ENCODE data around the gene FRMD5.

The FRMD5 gene

GRCh38 chr15:44084171-44084570, 110.9 kb downstream of the FRMD5 start:
- Histone ChIP-seq H3K4ac (ENCODE audit: low read depth in 1 of 2, low read length in 2 of 2) (no peak overlapping the region), H4K8ac (ENCODE audit: low read length) (no peak overlapping the region), H2BK120ac (ENCODE audit: low read depth, low read length) (no peak overlapping the region), H2BK15ac (ENCODE audit: low read depth, poor library complexity, severe bottlenecking) (no peak overlapping the region), H2AFZ (ENCODE audit: low read depth, low read length) (no peak overlapping the region), H2AK5ac (ENCODE audit: low read length, severe bottlenecking) (no peak overlapping the region), H3K18ac (ENCODE audit: low read depth in 1 of 2, low read length in 2 of 2) (no peak overlapping the region), H3K9me3 (ENCODE audit: control insufficient read depth, low read length) (no peaks in the 10 kb centered on the region), H3K23ac (ENCODE audit: low read length in 2 of 2) (no peak overlapping the region), H3K9ac (ENCODE audit: low read length) (no peak overlapping the region), H4K91ac (ENCODE audit: low read length) (no peak overlapping the region), H3K4me3 (ENCODE audit: insufficient read depth in 1 of 2, low read depth in 1 of 2, low read length in 2 of 2) (no peak overlapping the region), H2BK12ac (ENCODE audit: low read length in 2 of 2) (no peak overlapping the region), H3K4me2 (ENCODE audit: low read length, poor library complexity, severe bottlenecking) (no peak overlapping the region), H2BK5ac (ENCODE audit: low read depth, low read length, poor library complexity, severe bottlenecking) (no peak overlapping the region), H3K27ac (ENCODE audit: low read length, poor library complexity, severe bottlenecking) (no peak overlapping the region), H3K79me1 (replicated peaks; ENCODE audit: low read length, poor library complexity, severe bottlenecking) (peaks cover 6% of the 10 kb centered on the region), H3K14ac (ENCODE audit: low read length in 2 of 2) (no peak overlapping the region), H3K4me1 (ENCODE audit: control insufficient read depth, insufficient read depth, low read depth, low read length) (peaks cover 2% of the 10 kb centered on the region), H3K27me3 (ENCODE audit: control insufficient read depth in 1 of 2, insufficient read depth in 1 of 2, low read length in 2 of 2) (no peaks in the 10 kb centered on the region), H3K36me3 (ENCODE audit: control insufficient read depth in 1 of 2, insufficient read depth in 2 of 2, low read depth in 1 of 2, low read length in 2 of 2) (no peaks in the 10 kb centered on the region)
- WGBS = no CpG with 5 or more reads among the region's 2 CpGs
- DNase-seq = no peak

- peaks cover 3% of the 10 kb centered on the region for H3K9me3 ChIP-seq (ENCODE audit: control insufficient read depth, low read length)
- no peak overlapping the region for H3K4ac ChIP-seq (ENCODE audit: low read depth in 1 of 2, low read length in 2 of 2)
- H3K79me1 ChIP-seq (replicated peaks; ENCODE audit: low read length, poor library complexity, severe bottlenecking) = peaks cover 6% of the 10 kb centered on the region
- H3K36me3 ChIP-seq (ENCODE audit: control insufficient read depth in 1 of 2, insufficient read depth in 2 of 2, low read depth in 1 of 2, low read length in 2 of 2) = no peaks in the 10 kb centered on the region
- no peak overlapping the region for H2AK5ac ChIP-seq (ENCODE audit: low read length, severe bottlenecking)
- H4K91ac ChIP-seq (ENCODE audit: low read length) = no peak overlapping the region
- no peak overlapping the region for H3K18ac ChIP-seq (ENCODE audit: low read depth in 1 of 2, low read length in 2 of 2)
- H2AFZ ChIP-seq (ENCODE audit: low read depth, low read length) = no peak overlapping the region
- H2BK12ac ChIP-seq (ENCODE audit: low read length in 2 of 2) = no peak overlapping the region
- H2BK5ac ChIP-seq (ENCODE audit: low read depth, low read length, poor library complexity, severe bottlenecking) = no peak overlapping the region
- no peak overlapping the region for H3K27ac ChIP-seq (ENCODE audit: low read length, poor library complexity, severe bottlenecking)
- no peak overlapping the region for H2BK15ac ChIP-seq (ENCODE audit: low read depth, poor library complexity, severe bottlenecking)
- no peaks in the 10 kb centered on the region for H3K27me3 ChIP-seq (ENCODE audit: control insufficient read depth in 1 of 2, insufficient read depth in 1 of 2, low read length in 2 of 2)
- DNase-seq = no peak
- no peak overlapping the region for H2BK120ac ChIP-seq (ENCODE audit: low read depth, low read length)
- peaks cover 2% of the 10 kb centered on the region for H3K4me1 ChIP-seq (ENCODE audit: control insufficient read depth, insufficient read depth, low read depth, low read length)
- H3K4me3 ChIP-seq (ENCODE audit: insufficient read depth in 1 of 2, low read depth in 1 of 2, low read length in 2 of 2) = no peak overlapping the region
- H3K14ac ChIP-seq (ENCODE audit: low read length in 2 of 2) = no peak overlapping the region
- no peak overlapping the region for H3K9ac ChIP-seq (ENCODE audit: low read length)
- H4K8ac ChIP-seq (ENCODE audit: low read length) = no peak overlapping the region
- H3K23ac ChIP-seq (ENCODE audit: low read length in 2 of 2) = no peak overlapping the region
- WGBS = 89% methylated on average over 1 of the region's 1 CpG
- no peak overlapping the region for H3K4me2 ChIP-seq (ENCODE audit: low read length, poor library complexity, severe bottlenecking)
These were observed 112.4 kb downstream of the FRMD5 start for GRCh38 chr15:44082558-44083157.

- Histone ChIP-seq H2BK5ac (ENCODE audit: low read depth, low read length, poor library complexity, severe bottlenecking) (no peak overlapping the region), H2AK5ac (ENCODE audit: low read length, severe bottlenecking) (no peak overlapping the region), H3K4me2 (ENCODE audit: low read length, poor library complexity, severe bottlenecking) (no peak overlapping the region), H3K4me1 (ENCODE audit: control insufficient read depth, insufficient read depth, low read depth, low read length) (no peaks in the 10 kb centered on the region), H3K27ac (ENCODE audit: low read length, poor library complexity, severe bottlenecking) (no peak overlapping the region), H3K4ac (ENCODE audit: low read depth in 1 of 2, low read length in 2 of 2) (no peak overlapping the region), H2BK15ac (ENCODE audit: low read depth, poor library complexity, severe bottlenecking) (no peak overlapping the region), H3K36me3 (ENCODE audit: control insufficient read depth in 1 of 2, insufficient read depth in 2 of 2, low read depth in 1 of 2, low read length in 2 of 2) (no peaks in the 10 kb centered on the region), H3K27me3 (ENCODE audit: control insufficient read depth in 1 of 2, insufficient read depth in 1 of 2, low read length in 2 of 2) (no peaks in the 10 kb centered on the region), H3K14ac (ENCODE audit: low read length in 2 of 2) (no peak overlapping the region), H2BK120ac (ENCODE audit: low read depth, low read length) (no peak overlapping the region), H3K18ac (ENCODE audit: low read depth in 1 of 2, low read length in 2 of 2) (no peak overlapping the region), H2BK12ac (ENCODE audit: low read length in 2 of 2) (no peak overlapping the region), H4K8ac (ENCODE audit: low read length) (no peak overlapping the region), H3K9ac (ENCODE audit: low read length) (peak overlapping the region; percentile 30), H3K23ac (ENCODE audit: low read length in 2 of 2) (no peak overlapping the region), H3K79me1 (replicated peaks; ENCODE audit: low read length, poor library complexity, severe bottlenecking) (peaks cover 6% of the 10 kb centered on the region), H3K4me3 (ENCODE audit: insufficient read depth in 1 of 2, low read depth in 1 of 2, low read length in 2 of 2) (no peak overlapping the region), H2AFZ (ENCODE audit: low read depth, low read length) (no peak overlapping the region), H3K9me3 (ENCODE audit: control insufficient read depth, low read length) (peaks cover 3% of the 10 kb centered on the region), H4K91ac (ENCODE audit: low read length) (no peak overlapping the region)
- DNase-seq = no peak
- 94% methylated on average over 2 of the region's 5 CpGs for WGBS
These were observed 113.8 kb downstream of the FRMD5 start for GRCh38 chr15:44081026-44082013.

GRCh38 chr15:44075535-44075934, 119.5 kb downstream of the FRMD5 start:
- Histone ChIP-seq H4K8ac (ENCODE audit: low read length) (no peak overlapping the region), H3K9me3 (ENCODE audit: control insufficient read depth, low read length) (peaks cover 3% of the 10 kb centered on the region), H3K14ac (ENCODE audit: low read length in 2 of 2) (no peak overlapping the region), H2BK5ac (ENCODE audit: low read depth, low read length, poor library complexity, severe bottlenecking) (no peak overlapping the region), H3K27me3 (ENCODE audit: control insufficient read depth in 1 of 2, insufficient read depth in 1 of 2, low read length in 2 of 2) (no peaks in the 10 kb centered on the region), H4K91ac (ENCODE audit: low read length) (no peak overlapping the region), H3K23ac (ENCODE audit: low read length in 2 of 2) (no peak overlapping the region), H2BK15ac (ENCODE audit: low read depth, poor library complexity, severe bottlenecking) (no peak overlapping the region), H3K36me3 (ENCODE audit: control insufficient read depth in 1 of 2, insufficient read depth in 2 of 2, low read depth in 1 of 2, low read length in 2 of 2) (no peaks in the 10 kb centered on the region), H2AFZ (ENCODE audit: low read depth, low read length) (no peak overlapping the region), H3K9ac (ENCODE audit: low read length) (no peak overlapping the region), H2BK120ac (ENCODE audit: low read depth, low read length) (no peak overlapping the region), H3K27ac (ENCODE audit: low read length, poor library complexity, severe bottlenecking) (no peak overlapping the region), H3K79me1 (replicated peaks; ENCODE audit: low read length, poor library complexity, severe bottlenecking) (peaks cover 14% of the 10 kb centered on the region), H3K4me1 (ENCODE audit: control insufficient read depth, insufficient read depth, low read depth, low read length) (no peaks in the 10 kb centered on the region), H2AK5ac (ENCODE audit: low read length, severe bottlenecking) (no peak overlapping the region), H3K4me3 (ENCODE audit: insufficient read depth in 1 of 2, low read depth in 1 of 2, low read length in 2 of 2) (no peak overlapping the region), H3K4me2 (ENCODE audit: low read length, poor library complexity, severe bottlenecking) (no peak overlapping the region), H3K4ac (ENCODE audit: low read depth in 1 of 2, low read length in 2 of 2) (no peak overlapping the region), H2BK12ac (ENCODE audit: low read length in 2 of 2) (no peak overlapping the region), H3K18ac (ENCODE audit: low read depth in 1 of 2, low read length in 2 of 2) (no peak overlapping the region)
- no peak for DNase-seq
- 92% methylated on average over 3 of the region's 3 CpGs for WGBS

Data from mesenchymal stem cell (in vitro differentiated cells and primary cell).